ENCODE measurements around the gene HRCT1.

HRCT1 gene

GRCh38 chr9:35945341-35946018 is 39.5 kb downstream of the HRCT1 start:
- DNase-seq = peak; percentile 63

- DNase-seq = no peak
These were observed 42.4 kb downstream of the HRCT1 start for GRCh38 chr9:35948451-35948850.

GRCh38 chr9:35948901-35949318 is 42.9 kb downstream of the HRCT1 start:
- no peak for DNase-seq

GRCh38 chr9:35951736-35952135 is 45.7 kb downstream of the HRCT1 start:
- DNase-seq = no peak

GRCh38 chr9:35952526-35953191 is 46.7 kb downstream of the HRCT1 start:
- no peak for DNase-seq

- DNase-seq = peak; percentile 33
These were observed 49.0 kb downstream of the HRCT1 start for GRCh38 chr9:35954942-35955546.

GRCh38 chr9:35956651-35957050 is 50.6 kb downstream of the HRCT1 start:
- DNase-seq = no peak
